ENCODE results near the gene ZNF609. TPM values are rescaled to one million over a fixed set of nuclear protein-coding genes. Genes with fewer than 3 reads are reported as not detected.
A peak's percentile ranks its signal among the peaks of the same experiment; 100 is the strongest.

The ZNF609 gene
- total and polyA plus RNA-seq, 2 of the 13 experiments (the other 11 are each of a cell fraction or from before 2014, with no cell fraction given): 8.9 to 9.9 TPM

DNA sequence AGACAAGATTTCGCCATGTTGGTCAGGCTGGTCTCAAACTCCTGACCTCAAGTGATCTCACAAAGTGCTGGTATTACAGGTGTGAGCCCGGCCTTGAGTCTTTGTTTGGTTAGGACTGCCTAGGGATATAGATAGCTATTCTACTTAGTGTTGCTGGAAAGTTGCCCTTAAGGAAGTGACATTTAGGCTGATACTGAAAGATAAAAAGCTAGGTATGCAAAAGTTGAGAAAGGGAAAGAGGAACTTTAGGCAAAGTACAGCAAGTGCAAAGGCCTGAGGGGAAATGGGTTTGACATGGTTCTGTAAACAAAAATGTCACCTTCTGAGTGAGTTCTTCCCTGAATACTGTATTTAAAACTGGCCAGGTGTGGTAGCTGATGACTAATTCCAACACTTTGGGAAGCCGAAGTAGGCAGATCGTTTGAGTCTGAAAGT, 111.5 kb downstream of the ZNF609 start (continued):
- TF ChIP-seq ZNF770 (CRISPR knock-in tag; IDR thresholded peaks at IDR 0.05) (0 out of 2 replicates have a peak, but pooled peaks have one; percentile 8), SOX13 (IDR thresholded peaks at IDR 0.05) (no peak), SOX13 (CRISPR knock-in tag; conservative IDR thresholded peaks at IDR 0.05 in 1 of 2, IDR thresholded peaks at IDR 0.05 in 1 of 2) (peak in 1 of 2 experiments; percentile 30; a peak in 1 of 4 replicates), EEA1 (CRISPR knock-in tag; IDR thresholded peaks at IDR 0.05; ENCODE audit: borderline replicate concordance) (no peak), WIZ (CRISPR knock-in tag; IDR thresholded peaks at IDR 0.05) (no peak), RARA (CRISPR knock-in tag; IDR thresholded peaks at IDR 0.05) (peak; percentile 34; the same call in 1 of the 2 replicates), ZNF362 (CRISPR knock-in tag; IDR thresholded peaks at IDR 0.05; ENCODE audit: borderline replicate concordance) (no peak), ZNF629 (CRISPR knock-in tag; conservative IDR thresholded peaks at IDR 0.05) (0 out of 2 replicates have a peak, but pooled peaks have one; percentile 23), SUZ12 (IDR thresholded peaks at IDR 0.05; ENCODE audit: low read depth, low read length) (no peak), TBX2 (CRISPR knock-in tag; IDR thresholded peaks at IDR 0.05; ENCODE audit: borderline replicate concordance) (peak; percentile 53; the same call in 1 of the 2 replicates), HNF4G (IDR thresholded peaks at IDR 0.05; ENCODE audit: borderline replicate concordance, low read depth, low read length) (0 out of 2 replicates have a peak, but pooled peaks have one; percentile 23), HNF4G (CRISPR knock-in tag; IDR thresholded peaks at IDR 0.05; ENCODE audit: borderline replicate concordance, low read depth) (no peak)
- TF ChIP-seq, protein P1, sequence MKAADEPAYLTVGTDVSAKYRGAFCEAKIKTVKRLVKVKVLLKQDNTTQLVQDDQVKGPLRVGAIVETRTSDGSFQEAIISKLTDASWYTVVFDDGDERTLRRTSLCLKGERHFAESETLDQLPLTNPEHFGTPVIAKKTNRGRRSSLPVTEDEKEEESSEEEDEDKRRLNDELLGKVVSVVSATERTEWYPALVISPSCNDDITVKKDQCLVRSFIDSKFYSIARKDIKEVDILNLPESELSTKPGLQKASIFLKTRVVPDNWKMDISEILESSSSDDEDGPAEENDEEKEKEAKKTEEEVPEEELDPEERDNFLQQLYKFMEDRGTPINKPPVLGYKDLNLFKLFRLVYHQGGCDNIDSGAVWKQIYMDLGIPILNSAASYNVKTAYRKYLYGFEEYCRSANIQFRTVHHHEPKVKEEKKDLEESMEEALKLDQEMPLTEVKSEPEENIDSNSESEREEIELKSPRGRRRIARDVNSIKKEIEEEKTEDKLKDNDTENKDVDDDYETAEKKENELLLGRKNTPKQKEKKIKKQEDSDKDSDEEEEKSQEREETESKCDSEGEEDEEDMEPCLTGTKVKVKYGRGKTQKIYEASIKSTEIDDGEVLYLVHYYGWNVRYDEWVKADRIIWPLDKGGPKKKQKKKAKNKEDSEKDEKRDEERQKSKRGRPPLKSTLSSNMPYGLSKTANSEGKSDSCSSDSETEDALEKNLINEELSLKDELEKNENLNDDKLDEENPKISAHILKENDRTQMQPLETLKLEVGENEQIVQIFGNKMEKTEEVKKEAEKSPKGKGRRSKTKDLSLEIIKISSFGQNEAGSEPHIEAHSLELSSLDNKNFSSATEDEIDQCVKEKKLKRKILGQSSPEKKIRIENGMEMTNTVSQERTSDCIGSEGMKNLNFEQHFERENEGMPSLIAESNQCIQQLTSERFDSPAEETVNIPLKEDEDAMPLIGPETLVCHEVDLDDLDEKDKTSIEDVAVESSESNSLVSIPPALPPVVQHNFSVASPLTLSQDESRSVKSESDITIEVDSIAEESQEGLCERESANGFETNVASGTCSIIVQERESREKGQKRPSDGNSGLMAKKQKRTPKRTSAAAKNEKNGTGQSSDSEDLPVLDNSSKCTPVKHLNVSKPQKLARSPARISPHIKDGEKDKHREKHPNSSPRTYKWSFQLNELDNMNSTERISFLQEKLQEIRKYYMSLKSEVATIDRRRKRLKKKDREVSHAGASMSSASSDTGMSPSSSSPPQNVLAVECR (CRISPR knock-in tag; IDR thresholded peaks at IDR 0.05; ENCODE audit: borderline replicate concordance): no peak
- TF ChIP-seq, protein P2, sequence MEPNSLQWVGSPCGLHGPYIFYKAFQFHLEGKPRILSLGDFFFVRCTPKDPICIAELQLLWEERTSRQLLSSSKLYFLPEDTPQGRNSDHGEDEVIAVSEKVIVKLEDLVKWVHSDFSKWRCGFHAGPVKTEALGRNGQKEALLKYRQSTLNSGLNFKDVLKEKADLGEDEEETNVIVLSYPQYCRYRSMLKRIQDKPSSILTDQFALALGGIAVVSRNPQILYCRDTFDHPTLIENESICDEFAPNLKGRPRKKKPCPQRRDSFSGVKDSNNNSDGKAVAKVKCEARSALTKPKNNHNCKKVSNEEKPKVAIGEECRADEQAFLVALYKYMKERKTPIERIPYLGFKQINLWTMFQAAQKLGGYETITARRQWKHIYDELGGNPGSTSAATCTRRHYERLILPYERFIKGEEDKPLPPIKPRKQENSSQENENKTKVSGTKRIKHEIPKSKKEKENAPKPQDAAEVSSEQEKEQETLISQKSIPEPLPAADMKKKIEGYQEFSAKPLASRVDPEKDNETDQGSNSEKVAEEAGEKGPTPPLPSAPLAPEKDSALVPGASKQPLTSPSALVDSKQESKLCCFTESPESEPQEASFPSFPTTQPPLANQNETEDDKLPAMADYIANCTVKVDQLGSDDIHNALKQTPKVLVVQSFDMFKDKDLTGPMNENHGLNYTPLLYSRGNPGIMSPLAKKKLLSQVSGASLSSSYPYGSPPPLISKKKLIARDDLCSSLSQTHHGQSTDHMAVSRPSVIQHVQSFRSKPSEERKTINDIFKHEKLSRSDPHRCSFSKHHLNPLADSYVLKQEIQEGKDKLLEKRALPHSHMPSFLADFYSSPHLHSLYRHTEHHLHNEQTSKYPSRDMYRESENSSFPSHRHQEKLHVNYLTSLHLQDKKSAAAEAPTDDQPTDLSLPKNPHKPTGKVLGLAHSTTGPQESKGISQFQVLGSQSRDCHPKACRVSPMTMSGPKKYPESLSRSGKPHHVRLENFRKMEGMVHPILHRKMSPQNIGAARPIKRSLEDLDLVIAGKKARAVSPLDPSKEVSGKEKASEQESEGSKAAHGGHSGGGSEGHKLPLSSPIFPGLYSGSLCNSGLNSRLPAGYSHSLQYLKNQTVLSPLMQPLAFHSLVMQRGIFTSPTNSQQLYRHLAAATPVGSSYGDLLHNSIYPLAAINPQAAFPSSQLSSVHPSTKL (CRISPR knock-in tag; IDR thresholded peaks at IDR 0.05): peak; percentile 24; the same call in 1 of the 2 replicates
